GM12878 (cell line): ENCODE results near the gene LDLRAD4. TPM values are rescaled to one million over a fixed set of nuclear protein-coding genes. Genes with fewer than 3 reads are reported as not detected.
"Not testable (repeated sequence)": the region's sequence is repeated elsewhere in the genome, so short reads cannot be mapped to it uniquely, and the experiment has no call there.

Experiments
- ATAC-seq: fragments of 200-7000 bp; cut with Tn5 transposase; 3 replicates; pipeline ENCODE4 v1.9.1; 2020; ENCODE audit warnings: mild to moderate bottlenecking, moderate library complexity
- BruUV-seq: library from RNA; stranded (reverse); fragments of 400-500 nt; replicated peaks from 2 replicates; lab custom pipeline; 2021; lab: Mats Ljungman, UMichigan
- CTCF ChIA-PET: fragments of 300-600 bp; sonication (Branson Sonifier 250); formaldehyde crosslinking; extraction: SDS; loops from one replicate; lab custom pipeline; 2021; ENCODE audit warnings: inconsistent platforms; lab: Yijun Ruan, JAX
- POLR2A ChIA-PET: fragments of 350-600 bp; formaldehyde crosslinking; extraction: SDS; loops from one replicate; lab custom pipeline; 2021; ENCODE audit warnings: inconsistent platforms; lab: Charles Lee
- RAD21 ChIA-PET: fragments of 300-600 bp; sonication (Branson Sonifier 250); formaldehyde crosslinking; loops from one replicate; lab custom pipeline; 2023; ENCODE audit warnings: antibody characterized with exemption; ENCODE audit not compliant: unreplicated experiment; lab: Charles Lee
- SMC1A ChIA-PET: fragments of 300-600 bp; sonication (Branson Sonifier 250); formaldehyde crosslinking; loops from one replicate; lab custom pipeline; 2023; ENCODE audit not compliant: unreplicated experiment, uncharacterized antibody; lab: Charles Lee
- DNase-seq: peaks from one replicate; pipeline ENCODE4 v3.0.0-alpha.2; 2011; ENCODE audit warnings: low read depth, low spot score
- FAIRE-seq: peaks from 3 replicates; lab custom pipeline; 2011; peaks lifted over from hg19 to GRCh38; lab: Jason Lieb, UNC
- H2AFZ ChIP-seq: 2 replicates; pipeline ENCODE4 v1.6.0; 2011; ENCODE audit warnings: low read depth, low read length, control low read depth; ENCODE audit not compliant: control insufficient read depth
- H3K27ac ChIP-seq: 2 replicates; pipeline ENCODE4 v1.5.1; 2011; ENCODE audit warnings: control low read depth; ENCODE audit not compliant: control insufficient read depth, insufficient read depth
- H3K27me3 ChIP-seq, 2 experiments: replicated peaks in 1 of 2; 2 replicates each; pipeline versions ENCODE4 v1.6.0 to v1.6.1; 2011; ENCODE audit warnings: low read length in 1 of 2; ENCODE audit not compliant: control insufficient read depth in 2 of 2, insufficient read depth in 2 of 2
- H3K36me3 ChIP-seq, 2 experiments: 2 replicates each; pipeline ENCODE4 v1.5.1; 2011; ENCODE audit warnings: low read length in 1 of 2; ENCODE audit not compliant: control insufficient read depth in 2 of 2, insufficient read depth in 2 of 2
- H3K4me1 ChIP-seq: 2 replicates; pipeline ENCODE4 v1.6.1; 2011; ENCODE audit warnings: mild to moderate bottlenecking, low read length, moderate library complexity, mixed read lengths; ENCODE audit not compliant: control insufficient read depth, insufficient read depth
- H3K4me2 ChIP-seq: 2 replicates; pipeline ENCODE4 v1.6.0; 2011; ENCODE audit warnings: control low read depth; ENCODE audit not compliant: control insufficient read depth, insufficient read depth
- H3K4me3 ChIP-seq: fragments of 200-600 bp; sonication (generic); 2 replicates; pipeline ENCODE4 v1.5.1; 2016
- H3K79me2 ChIP-seq: 2 replicates; pipeline ENCODE4 v1.6.0; 2011; ENCODE audit warnings: low read length; ENCODE audit not compliant: control insufficient read depth, insufficient read depth
- H3K9ac ChIP-seq: 2 replicates; pipeline ENCODE4 v1.8.0; 2011; ENCODE audit warnings: low read length, control low read depth, mixed read lengths; ENCODE audit not compliant: control insufficient read depth, insufficient read depth
- H3K9me3 ChIP-seq: replicated peaks from 3 replicates; pipeline ENCODE4 v1.5.1; 2011; ENCODE audit warnings: mild to moderate bottlenecking, low read length; ENCODE audit not compliant: control insufficient read depth, insufficient read depth
- H4K20me1 ChIP-seq: 2 replicates; pipeline ENCODE4 v1.6.0; 2011; ENCODE audit not compliant: control insufficient read depth, insufficient read depth
- ATF7 ChIP-seq: fragments of 450-650 bp; IDR thresholded peaks from 2 replicates; pipeline ENCODE4 v1.6.1; 2016; ENCODE audit warnings: low read depth, mild to moderate bottlenecking
- BHLHE40 ChIP-seq, 2 experiments: fragments of 450-650 bp in 1 of 2; IDR thresholded peaks; 2 replicates each; pipeline ENCODE4 v1.6.1; 2011 to 2017; ENCODE audit warnings: low read depth in 2 of 2, borderline replicate concordance in 1 of 2, improper control_type of control experiment in 1 of 2, low read length in 1 of 2, mild to moderate bottlenecking in 1 of 2
- DPF2 ChIP-seq: fragments of 450-650 bp; IDR thresholded peaks from 2 replicates; pipeline ENCODE4 v1.6.1; 2017; ENCODE audit warnings: mild to moderate bottlenecking
- EED ChIP-seq: sonication (generic); IDR thresholded peaks from 2 replicates; pipeline ENCODE4 v1.6.1; 2016; ENCODE audit warnings: antibody characterized with exemption, low read depth
- FOS ChIP-seq: IDR thresholded peaks from 3 replicates; pipeline ENCODE4 v1.6.1; 2011; ENCODE audit warnings: borderline replicate concordance; ENCODE audit not compliant: insufficient read length; ENCODE audit errors: extremely low read depth
- FOXK2 ChIP-seq: fragments of 450-650 bp; IDR thresholded peaks from 2 replicates; pipeline ENCODE4 v1.6.1; 2017; ENCODE audit warnings: mild to moderate bottlenecking, moderate library complexity
- HCFC1 ChIP-seq: fragments of 150-350 bp; IDR thresholded peaks from 2 replicates; pipeline ENCODE4 v1.6.1; 2014; ENCODE audit warnings: low read length
- IKZF2 ChIP-seq, 2 experiments: fragments of 450-650 bp; IDR thresholded peaks; 2 replicates each; pipeline ENCODE4 v1.6.1; 2017; ENCODE audit warnings: mild to moderate bottlenecking in 2 of 2, moderate library complexity in 2 of 2
- MEF2B ChIP-seq: fragments of 450-650 bp; IDR thresholded peaks from 2 replicates; pipeline ENCODE4 v1.6.1; 2018; ENCODE audit warnings: mild to moderate bottlenecking, moderate library complexity; ENCODE audit not compliant: partially characterized antibody, poor library complexity, severe bottlenecking
- MTA2 ChIP-seq: fragments of 450-650 bp; IDR thresholded peaks from 2 replicates; pipeline ENCODE4 v1.6.1; 2016; ENCODE audit warnings: low read depth, mild to moderate bottlenecking, moderate library complexity
- MXI1 ChIP-seq: fragments of 150-350 bp; IDR thresholded peaks from 2 replicates; pipeline ENCODE4 v1.6.1; 2011; ENCODE audit warnings: low read depth, mild to moderate bottlenecking, inconsistent platforms, low read length, improper control_type of control experiment
- NR2C2 ChIP-seq: IDR thresholded peaks from 2 replicates; pipeline ENCODE4 v1.6.1; 2011; ENCODE audit warnings: borderline replicate concordance, low read depth; ENCODE audit not compliant: control insufficient read depth, insufficient read length
- NR2F1 ChIP-seq: fragments of 450-650 bp; conservative IDR thresholded peaks from 2 replicates; pipeline ENCODE4 v1.6.1; 2017; ENCODE audit warnings: mild to moderate bottlenecking
- PAX5 ChIP-seq: IDR thresholded peaks from 2 replicates; pipeline ENCODE4 v1.6.1; 2011; ENCODE audit warnings: low read depth, low read length, borderline replicate concordance
- RELB ChIP-seq: fragments of 450-650 bp; IDR thresholded peaks from 2 replicates; pipeline ENCODE4 v1.6.1; 2017; ENCODE audit warnings: low read depth, mild to moderate bottlenecking, moderate library complexity
- TCF12 ChIP-seq: IDR thresholded peaks from 2 replicates; pipeline ENCODE4 v1.6.1; 2011; ENCODE audit warnings: low read depth, mild to moderate bottlenecking, low read length
- WGBS: methylation state at CpG from one replicate; pipeline ENCODE4 v1.1.6; 2016; ENCODE audit warnings: low lambda C conversion rate; ENCODE audit not compliant: insufficient replicate concordance, insufficient coverage; ENCODE audit errors: missing lambda C conversion rate; 5-methylcytosine and 5-hydroxymethylcytosine counted together
- in situ Hi-C: fragments of 300-500 bp; cut with MboI; formaldehyde crosslinking; loops from 9 replicates; pipeline ENCODE4 v1.14.3; 2018; ENCODE audit warnings: mixed read lengths
- intact Hi-C: fragments of 100-400 bp; cut with micrococcal nuclease; formaldehyde crosslinking; loops from one replicate; pipeline ENCODE4 v1.14.2; 2022; ENCODE audit not compliant: unreplicated experiment
- polyA plus RNA-seq, 11 experiments: library from polyadenylated mRNA; depleted of rRNA in 4 of 11; unstranded in 6 of 11; stranded (reverse) in 5 of 11; fragments of >200 nt; fragmentation: Nextera tagmentation in 4 of 11; fragmentation: Illumina TruSeq in 1 of 11; extraction: Ambion mirVana in 4 of 11; extraction: Trizol in 1 of 11; gene quantifications; 1 replicate in 1 of 11; 2 replicates in 10 of 11; pipeline versions ENCODE4 v1.2.1 to v1.2.3, GENCODE V29; 2011 to 2016; ENCODE audit warnings: inconsistent platforms in 2 of 11, missing spikeins in 2 of 11, low read depth in 1 of 11
- total RNA-seq, 4 experiments: library from RNA; depleted of rRNA in 3 of 4; stranded (reverse); fragments of >200 nt in 3 of 4; fragmentation: Illumina TruSeq in 1 of 4; extraction: Trizol in 1 of 4; gene quantifications; 2 replicates each; pipeline versions ENCODE4 v1.2.1 to v1.2.3, GENCODE V29; 2013 to 2021
- TF ChIP-seq, protein P1 (sequence below): fragments of 450-650 bp; IDR thresholded peaks from 2 replicates; pipeline ENCODE4 v1.6.1; 2017; ENCODE audit warnings: mild to moderate bottlenecking, moderate library complexity

LDLRAD4 gene
- total and polyA plus RNA-seq, 10 of the 15 experiments (the other 5 are each of a cell fraction or from before 2014, with no cell fraction given) = 2.7 to 16.8 (median 11.2) TPM

DNA sequence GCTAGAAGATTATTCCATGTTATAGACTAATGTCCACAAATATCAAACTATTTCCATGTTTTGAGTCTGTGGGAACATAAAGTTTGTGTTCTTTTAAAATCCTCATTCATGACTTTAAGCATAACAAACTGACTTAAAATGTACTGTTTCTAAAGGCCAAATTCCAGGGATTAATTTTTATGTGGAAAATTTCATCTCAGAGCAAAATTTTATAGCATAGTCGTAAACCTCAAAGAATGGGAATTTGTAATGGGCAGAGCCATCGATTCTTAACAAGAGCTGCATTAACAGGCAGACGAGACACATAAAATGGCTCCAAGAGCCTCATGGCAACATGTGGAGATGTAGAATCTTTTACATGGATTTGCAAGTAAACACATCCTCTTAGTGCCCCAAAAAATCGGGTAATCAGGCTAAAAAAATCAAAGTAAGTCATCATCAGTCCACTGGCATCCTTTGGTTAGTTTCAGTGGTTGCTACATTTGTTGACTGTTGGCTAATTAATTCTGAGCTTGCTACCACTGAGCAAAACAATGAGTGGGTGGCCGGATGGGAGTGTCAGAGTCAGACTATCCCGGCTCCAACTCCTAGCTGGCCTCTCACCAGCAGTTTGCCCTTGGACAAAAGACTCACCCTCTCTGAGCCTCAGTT, 388.2 kb downstream of the LDLRAD4 start (continued):
- no peak for TF ChIP-seq EED
- no peak for TF ChIP-seq FOXK2
- TF ChIP-seq ATF7 = peak; percentile 43; the same call in 1 of the 2 replicates
- no peak for TF ChIP-seq HCFC1
- TF ChIP-seq MXI1 = no peak
- no peak for TF ChIP-seq NR2C2
- TF ChIP-seq NR2F1 = no peak
- no peak for TF ChIP-seq FOS

DNA sequence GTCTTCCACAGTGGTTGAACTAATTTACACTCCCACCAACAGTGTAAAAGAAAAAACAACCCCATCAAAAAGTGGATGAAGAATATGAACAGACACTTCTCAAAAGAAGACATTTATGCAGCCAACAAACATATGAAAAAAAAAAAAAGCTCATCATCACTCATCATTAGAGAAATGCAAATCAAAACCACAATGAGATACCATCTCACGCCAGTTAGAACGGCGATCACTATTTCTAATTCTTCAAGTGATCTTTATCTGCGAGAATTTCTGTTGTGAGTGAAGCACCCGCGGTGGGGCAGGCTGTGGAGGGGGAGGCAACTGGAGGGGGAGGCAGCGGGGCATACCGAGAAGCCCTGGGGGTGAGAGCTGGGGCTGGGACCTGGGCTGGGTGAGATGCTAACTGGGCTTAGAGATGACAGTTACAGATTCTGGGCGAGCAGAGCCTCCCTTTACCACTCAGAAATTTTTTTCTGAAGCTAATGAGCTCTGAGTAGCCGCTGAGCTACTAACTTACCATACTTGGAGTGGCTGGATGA, 389.5 kb downstream of the LDLRAD4 start:
- Histone ChIP-seq H3K4me2 (peak overlapping the region; percentile 47), H3K4me1 (peaks cover 49% of the 10 kb centered on the region), H3K27ac (peak overlapping the region; percentile 49)
- ChIA-PET POLR2A (interaction anchor here (0.6 to 10.9 kb wide), 9 partner anchors 9 to 341 kb away, joined by 3 to 175 read pairs (median 8); no protein-coding TSS in a partner anchor), RAD21 (interaction anchor here (0.7 to 8.4 kb wide), 8 partner anchors 10 to 59 kb away, joined by 3 to 337 read pairs (median 29); no protein-coding TSS in a partner anchor), SMC1A (interaction anchor here (0.9 to 13.4 kb wide), 10 partner anchors 8 to 49 kb away, joined by 3 to 372 read pairs (median 10); no protein-coding TSS in a partner anchor), CTCF (interaction anchor here (0.8 to 13.5 kb wide), 7 partner anchors 13 to 392 kb away, joined by 3 to 235 read pairs (median 7); no protein-coding TSS in a partner anchor)
- H3K4me3 ChIP-seq, DNase-seq, H4K20me1 ChIP-seq, BruUV-seq, H3K9me3 ChIP-seq, H3K27me3 ChIP-seq, H3K36me3 ChIP-seq, FAIRE-seq, H2AFZ ChIP-seq, H3K9ac ChIP-seq, in situ Hi-C loops, H3K79me2 ChIP-seq: not testable (repeated sequence)
- 1% methylated on average over 10 of the region's 10 CpGs for WGBS
- intact Hi-C loops = loop anchor here (1.0 to 5.0 kb wide), 2 partner anchors 22 to 119 kb away; partner anchors contain the start of genes FAM210A and RNMT
- peak; percentile 36 for ATAC-seq
- peak in 1 of 2 experiments; percentile 15; a peak in 1 of 4 replicates for TF ChIP-seq BHLHE40 (IDR thresholded peaks at IDR 0.05; ENCODE audit: borderline replicate concordance in 1 of 2, low read depth in 2 of 2, low read length in 1 of 2)
- peak; percentile 75 for TF ChIP-seq MTA2
- peak; percentile 57 for TF ChIP-seq MEF2B
- peak; percentile 24; the same call in 1 of the 2 replicates for TF ChIP-seq TCF12
- TF ChIP-seq PAX5 = peak; percentile 23; the same call in 1 of the 2 replicates
- TF ChIP-seq RELB = peak; percentile 42; the same call in 1 of the 2 replicates
- peak in 1 of 2 experiments; percentile 38; a peak in 2 of 4 replicates for TF ChIP-seq IKZF2 (IDR thresholded peaks at IDR 0.05)
- TF ChIP-seq ATF7 = peak; percentile 67
- TF ChIP-seq, protein P1, sequence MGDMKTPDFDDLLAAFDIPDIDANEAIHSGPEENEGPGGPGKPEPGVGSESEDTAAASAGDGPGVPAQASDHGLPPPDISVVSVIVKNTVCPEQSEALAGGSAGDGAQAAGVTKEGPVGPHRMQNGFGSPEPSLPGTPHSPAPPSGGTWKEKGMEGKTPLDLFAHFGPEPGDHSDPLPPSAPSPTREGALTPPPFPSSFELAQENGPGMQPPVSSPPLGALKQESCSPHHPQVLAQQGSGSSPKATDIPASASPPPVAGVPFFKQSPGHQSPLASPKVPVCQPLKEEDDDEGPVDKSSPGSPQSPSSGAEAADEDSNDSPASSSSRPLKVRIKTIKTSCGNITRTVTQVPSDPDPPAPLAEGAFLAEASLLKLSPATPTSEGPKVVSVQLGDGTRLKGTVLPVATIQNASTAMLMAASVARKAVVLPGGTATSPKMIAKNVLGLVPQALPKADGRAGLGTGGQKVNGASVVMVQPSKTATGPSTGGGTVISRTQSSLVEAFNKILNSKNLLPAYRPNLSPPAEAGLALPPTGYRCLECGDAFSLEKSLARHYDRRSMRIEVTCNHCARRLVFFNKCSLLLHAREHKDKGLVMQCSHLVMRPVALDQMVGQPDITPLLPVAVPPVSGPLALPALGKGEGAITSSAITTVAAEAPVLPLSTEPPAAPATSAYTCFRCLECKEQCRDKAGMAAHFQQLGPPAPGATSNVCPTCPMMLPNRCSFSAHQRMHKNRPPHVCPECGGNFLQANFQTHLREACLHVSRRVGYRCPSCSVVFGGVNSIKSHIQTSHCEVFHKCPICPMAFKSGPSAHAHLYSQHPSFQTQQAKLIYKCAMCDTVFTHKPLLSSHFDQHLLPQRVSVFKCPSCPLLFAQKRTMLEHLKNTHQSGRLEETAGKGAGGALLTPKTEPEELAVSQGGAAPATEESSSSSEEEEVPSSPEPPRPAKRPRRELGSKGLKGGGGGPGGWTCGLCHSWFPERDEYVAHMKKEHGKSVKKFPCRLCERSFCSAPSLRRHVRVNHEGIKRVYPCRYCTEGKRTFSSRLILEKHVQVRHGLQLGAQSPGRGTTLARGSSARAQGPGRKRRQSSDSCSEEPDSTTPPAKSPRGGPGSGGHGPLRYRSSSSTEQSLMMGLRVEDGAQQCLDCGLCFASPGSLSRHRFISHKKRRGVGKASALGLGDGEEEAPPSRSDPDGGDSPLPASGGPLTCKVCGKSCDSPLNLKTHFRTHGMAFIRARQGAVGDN = peak; percentile 31; the same call in 1 of the 2 replicates
- 0 out of 2 replicates have a peak, but pooled peaks have one; percentile 19 for TF ChIP-seq DPF2
